ENCODE results near the gene ZNF385B. TPM values are rescaled to one million over a fixed set of nuclear protein-coding genes. Genes with fewer than 3 reads are reported as not detected.

Gene ZNF385B
- total RNA-seq, 2 donors from 2014 or later, result 2.0 to 6.2 TPM

DNA sequence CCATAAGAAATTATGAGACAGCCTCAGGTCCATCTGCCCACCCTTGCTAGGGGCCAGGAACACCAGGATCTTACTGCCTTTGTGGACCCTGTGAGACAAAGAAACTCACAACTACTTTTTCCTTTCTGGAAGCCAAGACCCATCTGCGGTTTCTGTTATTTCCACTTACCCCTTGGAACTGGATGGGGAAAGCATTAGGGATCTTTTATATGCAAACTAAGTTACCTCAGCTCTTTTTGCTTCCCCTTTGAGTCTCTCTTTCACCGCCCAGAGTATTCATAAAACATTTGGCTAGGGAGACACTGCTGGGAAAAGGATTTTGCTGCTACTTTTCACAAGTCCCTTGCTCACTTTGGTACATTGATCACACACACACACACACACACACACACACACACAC lies 95.7 kb downstream of the ZNF385B start:
- DNase-seq (ENCODE audit: low spot score), result no peak

GRCh38 chr2:179764710-179765109 lies 96.7 kb downstream of the ZNF385B start:
- DNase-seq (ENCODE audit: low spot score), result no peak
- intact Hi-C loops (cut with DNase I), result no loop called here

More for the DNA sequence above, 95.7 kb downstream of the ZNF385B start:
- intact Hi-C loops (cut with DNase I), result no loop called here

GRCh38 chr2:179758636-179759035 lies 102.8 kb downstream of the ZNF385B start:
- intact Hi-C loops (cut with DNase I), result loop anchor here in 1 of 2 donors (10.0 kb wide), 1 partner anchor 334 kb away; no protein-coding TSS in a partner anchor
- no peak for DNase-seq (ENCODE audit: low spot score)

DNA sequence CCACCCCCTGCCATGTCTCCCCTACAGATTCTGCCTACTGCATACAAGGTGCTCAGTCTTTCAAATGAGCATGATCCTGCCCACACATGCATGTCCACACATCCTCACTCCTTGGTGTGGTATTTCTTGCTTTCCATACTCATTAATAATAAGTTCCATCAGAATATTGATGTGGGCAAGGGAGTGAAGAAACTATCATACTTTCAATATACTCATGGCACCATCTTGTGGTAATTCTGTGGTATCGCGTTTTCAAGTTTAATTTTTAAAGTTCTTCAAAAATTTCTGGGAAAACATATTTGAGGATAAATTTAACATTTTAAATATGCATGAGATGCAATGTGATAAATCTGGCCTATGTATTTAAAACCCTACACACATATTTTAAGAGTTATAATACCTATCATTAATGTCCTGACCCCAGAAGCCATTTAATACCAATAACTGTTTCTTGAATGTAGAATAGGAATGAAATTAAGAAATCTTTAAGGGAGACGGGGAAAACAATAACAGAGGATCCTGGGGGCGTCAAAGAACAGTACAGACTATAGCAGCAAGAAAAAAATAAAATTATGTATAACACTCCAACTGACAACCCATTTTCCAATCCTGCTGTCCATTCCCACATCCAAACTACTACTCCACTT lies 110.1 kb downstream of the ZNF385B start:
- intact Hi-C loops (cut with DNase I), result loop anchor here in 1 of 2 donors (10.0 kb wide), 1 partner anchor 326 kb away; no protein-coding TSS in a partner anchor
- DNase-seq (ENCODE audit: low spot score), result no peak

DNA sequence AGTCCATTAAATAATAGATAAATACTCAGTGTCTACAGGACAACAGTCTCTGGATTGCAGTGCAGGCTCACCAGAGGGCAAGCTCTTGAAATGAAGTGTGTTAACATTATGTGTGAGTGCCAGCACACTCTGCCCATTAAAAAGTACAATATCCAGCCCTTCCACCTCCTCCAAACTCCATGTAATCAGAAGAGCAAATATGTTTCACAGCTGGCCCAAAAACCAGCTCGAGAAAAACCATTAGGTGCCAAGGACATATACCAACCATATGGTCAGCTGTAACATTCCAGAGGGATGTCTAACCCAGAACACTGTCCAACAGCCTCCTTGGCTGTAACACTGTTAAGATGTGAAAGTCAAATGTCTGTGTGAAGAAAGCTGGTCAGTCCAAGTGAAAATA lies 112.2 kb downstream of the ZNF385B start:
- intact Hi-C loops (cut with DNase I), result loop anchor here in 1 of 2 donors (5.0 kb wide), 1 partner anchor 327 kb away; no protein-coding TSS in a partner anchor
- DNase-seq (ENCODE audit: low spot score), result no peak

- no peak for DNase-seq (ENCODE audit: low spot score)
- intact Hi-C loops (cut with DNase I), result loop anchor here in 1 of 2 donors (5.0 kb wide), 1 partner anchor 325 kb away; no protein-coding TSS in a partner anchor
These were observed 114.4 kb downstream of the ZNF385B start for GRCh38 chr2:179746981-179747380.

DNA sequence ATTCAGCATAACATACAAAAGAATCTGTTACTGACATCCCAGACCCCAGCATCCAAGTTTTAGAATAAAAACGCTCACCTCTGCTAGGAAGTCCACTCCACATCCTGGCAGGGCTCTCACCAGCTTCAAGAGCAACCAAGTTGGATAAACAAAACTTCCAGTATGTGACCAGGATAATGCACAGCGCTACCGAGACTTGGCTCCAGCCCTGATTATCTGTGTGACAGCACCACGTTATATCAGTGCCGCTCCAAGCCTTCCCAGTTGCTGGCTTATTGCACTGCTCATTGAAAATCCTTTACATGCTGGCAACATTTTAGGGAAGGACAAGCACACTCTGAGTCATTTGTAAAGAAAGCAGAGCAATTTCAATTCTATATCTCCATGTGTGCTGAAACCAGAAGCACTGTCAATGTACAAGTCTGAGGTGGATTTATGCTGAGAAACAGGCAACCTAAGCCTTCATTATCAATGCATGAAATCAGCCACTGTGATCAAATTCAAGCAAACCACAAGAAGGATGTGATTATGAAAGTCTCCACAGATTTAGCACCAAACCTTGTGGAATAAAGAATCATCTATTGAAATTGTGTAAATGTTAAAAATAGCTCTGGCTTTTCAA lies 115.7 kb downstream of the ZNF385B start:
- DNase-seq (ENCODE audit: low spot score), result peak; percentile 61
- intact Hi-C loops (cut with DNase I), result loop anchor here in 1 of 2 donors (5.0 kb wide), 1 partner anchor 323 kb away; no protein-coding TSS in a partner anchor

- intact Hi-C loops (cut with DNase I), result no loop called here
- DNase-seq (ENCODE audit: low spot score), result no peak
These were observed 117.0 kb downstream of the ZNF385B start for GRCh38 chr2:179744401-179744800.

DNA sequence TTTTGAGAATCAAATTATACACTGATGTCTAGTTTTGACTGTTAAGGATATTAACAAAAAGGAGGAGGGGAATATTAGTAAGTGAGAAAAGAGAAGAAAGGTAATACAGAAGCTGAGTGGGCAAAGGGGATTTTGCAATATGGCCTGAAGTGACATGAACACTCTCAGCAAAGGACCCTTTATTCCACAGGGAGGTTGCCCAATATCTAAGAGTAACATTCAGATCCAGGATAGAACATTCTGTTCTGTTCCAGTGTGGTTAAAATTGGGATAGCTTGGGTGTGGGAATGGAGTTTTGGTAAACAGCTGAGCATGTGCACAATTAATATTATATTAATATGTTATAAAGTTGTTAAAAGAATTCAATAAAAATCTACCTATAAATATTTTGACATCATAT lies 120.1 kb downstream of the ZNF385B start:
- intact Hi-C loops (cut with DNase I), result no loop called here
- DNase-seq (ENCODE audit: low spot score), result no peak

- no peak for DNase-seq (ENCODE audit: low spot score)
- intact Hi-C loops (cut with DNase I), result no loop called here
These were observed 131.4 kb downstream of the ZNF385B start for GRCh38 chr2:179729966-179730365.

DNA sequence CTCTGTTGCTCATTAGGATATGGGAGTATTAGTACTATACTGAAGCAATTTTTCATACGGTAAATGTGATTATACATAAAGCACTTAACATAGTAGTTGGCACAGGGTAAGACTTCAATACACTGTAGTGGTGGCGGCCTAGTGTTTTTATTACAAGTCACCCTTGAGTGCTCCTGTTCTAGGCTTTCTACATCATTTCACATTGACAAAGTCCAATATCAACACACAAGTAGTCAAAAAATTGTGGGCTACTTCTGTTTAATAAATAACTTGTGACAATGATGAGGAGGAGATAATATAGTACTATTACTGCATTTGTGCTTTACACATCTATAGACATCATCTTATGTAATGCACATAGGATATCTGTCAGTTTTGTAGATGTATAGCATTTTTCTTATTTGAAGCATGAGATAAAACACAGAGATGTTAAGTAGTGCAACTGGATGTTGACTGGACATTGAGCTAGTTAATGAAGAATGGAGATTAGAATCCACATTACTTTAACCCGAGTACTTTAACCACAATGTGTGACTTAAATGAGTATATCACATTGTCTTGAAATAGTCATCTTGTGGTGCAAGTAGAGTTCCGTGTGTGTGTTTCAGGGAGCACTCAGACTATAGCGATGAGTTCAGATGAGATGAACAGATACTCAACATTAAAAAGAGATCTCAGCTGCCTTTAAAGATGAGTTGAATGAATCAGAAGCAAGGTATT lies 134.8 kb downstream of the ZNF385B start:
- intact Hi-C loops (cut with DNase I), result no loop called here
- no peak for DNase-seq (ENCODE audit: low spot score)

- intact Hi-C loops (cut with DNase I), result no loop called here
These were observed 137.0 kb downstream of the ZNF385B start for GRCh38 chr2:179724403-179724802.

DNA sequence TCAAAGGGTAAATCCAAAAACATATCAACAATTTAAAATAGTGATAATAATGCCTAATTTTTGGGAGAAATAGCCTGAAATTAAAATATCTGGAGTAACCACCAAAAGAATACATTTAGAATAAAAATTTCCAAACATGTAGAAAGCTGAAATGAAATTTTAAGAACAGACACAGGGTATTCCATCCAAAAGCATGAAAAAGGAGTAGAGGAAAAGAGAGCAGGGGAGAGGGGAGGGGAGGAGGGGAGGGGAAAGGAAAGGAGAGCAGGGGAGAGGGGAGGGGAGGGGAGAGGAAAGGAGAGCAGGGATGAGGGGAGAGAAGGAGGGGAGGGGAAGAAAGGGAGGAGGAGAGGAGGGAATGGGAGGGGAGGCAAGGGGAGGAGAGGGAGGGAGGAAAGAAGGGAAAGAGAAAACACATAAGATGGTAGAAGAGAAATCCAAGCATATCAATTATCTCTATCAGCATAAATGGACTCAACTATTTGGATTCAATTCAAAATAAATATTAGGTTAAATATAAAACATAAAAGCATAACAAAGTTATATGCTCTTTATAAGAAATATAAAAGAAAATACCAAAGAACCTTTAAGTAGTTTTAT lies 141.1 kb downstream of the ZNF385B start:
- intact Hi-C loops (cut with DNase I), result no loop called here
- DNase-seq (ENCODE audit: low spot score), result no peak

More at GRCh38 chr2:179724403-179724802, 137.0 kb downstream of the ZNF385B start:
- DNase-seq (ENCODE audit: low spot score), result no peak

- intact Hi-C loops (cut with DNase I), result no loop called here
- no peak for DNase-seq (ENCODE audit: low spot score)
These were observed 145.5 kb downstream of the ZNF385B start for GRCh38 chr2:179715871-179716270.

DNA sequence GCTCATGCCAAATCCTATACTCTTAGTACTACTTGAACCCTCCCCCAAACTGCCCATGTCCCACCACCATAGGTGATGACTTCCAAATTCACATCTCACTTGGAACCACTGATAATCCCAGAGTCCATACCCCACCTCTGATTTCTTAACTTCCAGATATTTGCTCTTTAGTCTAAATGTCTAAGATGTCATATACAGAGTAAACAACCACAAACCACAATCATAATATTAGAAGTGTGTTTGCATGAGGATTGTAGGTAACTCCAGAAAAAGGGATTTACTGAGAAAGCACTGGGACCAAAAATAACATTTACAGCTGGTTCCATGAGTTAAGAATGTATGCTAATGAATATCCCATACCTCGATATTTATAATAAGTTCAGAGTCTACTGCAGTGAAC lies 146.2 kb downstream of the ZNF385B start:
- DNase-seq (ENCODE audit: low spot score), result no peak
- intact Hi-C loops (cut with DNase I), result no loop called here

DNA sequence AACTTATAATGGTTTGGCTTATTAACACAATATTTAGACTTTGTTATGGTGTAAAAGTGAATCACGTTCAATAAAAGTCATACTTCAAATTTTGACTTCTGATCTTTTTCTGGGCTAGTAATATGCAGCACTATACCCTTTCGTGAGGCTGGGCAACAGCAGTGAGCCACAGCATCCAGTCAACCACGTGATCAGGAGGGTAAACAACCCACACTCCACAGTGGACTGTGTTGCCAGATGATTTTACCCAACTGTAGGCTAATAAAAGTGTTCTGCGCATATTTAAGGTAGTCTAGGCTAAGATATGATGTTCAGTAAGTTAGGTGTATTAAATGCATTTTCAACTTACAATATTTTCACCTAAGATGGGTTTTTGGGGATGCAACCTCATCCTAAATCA lies 148.6 kb downstream of the ZNF385B start:
- no peak for DNase-seq (ENCODE audit: low spot score)
- intact Hi-C loops (cut with DNase I), result no loop called here

DNA sequence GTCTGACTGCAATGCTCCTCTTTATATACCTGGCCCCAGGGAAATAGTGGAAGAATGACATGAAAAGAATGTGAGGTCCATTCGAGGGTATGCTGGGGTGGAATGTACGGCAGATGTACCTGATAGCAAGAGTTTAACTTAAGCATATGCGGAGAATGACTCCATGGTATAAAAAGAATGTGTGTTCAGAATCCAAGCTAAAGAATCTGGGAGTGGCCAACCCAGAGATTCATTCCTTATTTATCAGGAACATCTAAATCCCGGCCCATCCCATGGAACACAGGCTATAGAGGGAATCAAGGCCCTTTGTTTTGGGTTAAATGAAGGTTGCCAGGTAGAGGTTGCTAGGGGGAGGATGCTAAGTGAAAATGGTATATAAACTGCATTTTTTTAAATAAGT lies 150.0 kb downstream of the ZNF385B start:
- no peak for DNase-seq (ENCODE audit: low spot score)
- intact Hi-C loops (cut with DNase I), result no loop called here

DNA sequence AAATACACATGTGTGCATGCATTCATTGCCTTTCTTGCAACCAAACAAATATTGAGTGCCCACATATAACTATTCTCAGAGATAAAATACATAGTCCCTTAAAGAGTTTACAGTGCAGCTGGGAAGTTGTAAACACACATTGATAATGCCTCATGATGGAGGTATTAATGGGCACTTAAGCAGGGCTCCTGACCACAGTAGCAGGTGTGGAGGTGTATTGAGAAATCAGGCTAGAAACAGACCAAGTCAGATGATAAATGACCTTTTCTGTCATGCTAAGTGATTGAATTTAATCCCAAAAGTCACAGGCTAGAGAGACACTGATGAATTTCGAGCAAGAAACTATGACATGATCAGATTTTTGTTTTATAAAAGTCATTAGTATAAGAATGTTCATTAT lies 157.7 kb downstream of the ZNF385B start:
- intact Hi-C loops (cut with DNase I), result no loop called here
- DNase-seq (ENCODE audit: low spot score), result no peak

- intact Hi-C loops (cut with DNase I), result no loop called here
- DNase-seq (ENCODE audit: low spot score), result no peak
These were observed 158.5 kb downstream of the ZNF385B start for GRCh38 chr2:179702912-179703311.

All from posterior vena cava (tissue), 2 donors.